ENCODE results near the gene ACKR1.

ACKR1 gene

GRCh38 chr1:159187647-159188374, 16.9 kb upstream of the ACKR1 start:
- no peak for FAIRE-seq

- FAIRE-seq = no peak
Observed at GRCh38 chr1:159188375-159188788, 16.3 kb upstream of the ACKR1 start.

- FAIRE-seq = no peak
Observed at GRCh38 chr1:159190441-159190840, 14.2 kb upstream of the ACKR1 start.

- no peak for FAIRE-seq
Observed at GRCh38 chr1:159196543-159196942, 8.1 kb upstream of the ACKR1 start.

GRCh38 chr1:159197561-159198557, 6.8 kb upstream of the ACKR1 start:
- peak; percentile 75 for FAIRE-seq

- no peak for FAIRE-seq
Observed at GRCh38 chr1:159199901-159200300, 4.8 kb upstream of the ACKR1 start.

- no peak for FAIRE-seq
Observed at GRCh38 chr1:159200769-159201168, 3.9 kb upstream of the ACKR1 start.

- FAIRE-seq = no peak
Observed at GRCh38 chr1:159201642-159202041, 3.0 kb upstream of the ACKR1 start.

- FAIRE-seq = no peak
Observed at GRCh38 chr1:159203610-159204009, 1.1 kb upstream of the ACKR1 start.

GRCh38 chr1:159205225-159205624, 550 bp downstream of the ACKR1 start:
- FAIRE-seq = no peak

- FAIRE-seq = no peak
Observed at GRCh38 chr1:159206110-159206509, 1.4 kb downstream of the ACKR1 start.

GRCh38 chr1:159207080-159207479, 2.4 kb downstream of the ACKR1 start:
- FAIRE-seq = no peak

GRCh38 chr1:159207774-159208173, 3.1 kb downstream of the ACKR1 start:
- no peak for FAIRE-seq

- no peak for FAIRE-seq
Observed at GRCh38 chr1:159208175-159208825, 3.6 kb downstream of the ACKR1 start.

GRCh38 chr1:159209061-159209460, 4.4 kb downstream of the ACKR1 start:
- no peak for FAIRE-seq

- peak; percentile 33 for FAIRE-seq
Observed at GRCh38 chr1:159211331-159212136, 6.9 kb downstream of the ACKR1 start.

- no peak for FAIRE-seq
Observed at GRCh38 chr1:159212596-159212995, 7.9 kb downstream of the ACKR1 start.

- FAIRE-seq = peak; percentile 54
Observed at GRCh38 chr1:159214149-159214760, 9.6 kb downstream of the ACKR1 start.

GRCh38 chr1:159218649-159219636, 14.3 kb downstream of the ACKR1 start:
- FAIRE-seq = no peak

GRCh38 chr1:159222075-159222865, 17.6 kb downstream of the ACKR1 start:
- no peak for FAIRE-seq

All from TTC549 (cell line).